ENCODE measurements around the gene TCN1.

Gene TCN1

DNA sequence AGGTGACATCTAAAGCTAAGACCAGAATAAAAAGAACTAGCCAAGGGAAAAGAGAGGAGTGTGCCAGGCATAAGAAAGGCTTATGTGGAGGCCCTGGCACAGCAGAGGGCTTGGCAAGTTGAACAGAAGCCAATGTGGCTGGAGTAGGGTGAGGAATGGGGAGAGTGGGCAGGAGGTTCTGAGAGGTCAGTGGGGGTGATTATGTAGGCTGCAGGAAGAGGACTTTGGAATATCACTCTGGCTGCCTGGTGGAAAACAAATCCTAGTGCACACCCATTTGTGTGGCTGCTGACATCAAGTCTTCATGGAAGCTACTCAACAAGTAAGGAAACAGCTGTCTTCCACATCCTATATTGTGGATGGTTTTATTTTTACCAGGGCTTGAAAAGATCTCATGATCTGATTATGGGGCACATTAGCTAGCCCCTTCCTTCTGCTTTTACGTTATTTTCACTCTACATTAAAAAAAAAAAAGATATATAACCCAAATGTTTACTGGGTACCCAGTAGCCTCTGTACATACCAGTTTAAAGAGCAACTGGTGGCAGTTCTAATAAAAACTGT, 59.2 kb downstream of the TCN1 start:
- DNase-seq (ENCODE audit: low read depth) = no peak

DNA sequence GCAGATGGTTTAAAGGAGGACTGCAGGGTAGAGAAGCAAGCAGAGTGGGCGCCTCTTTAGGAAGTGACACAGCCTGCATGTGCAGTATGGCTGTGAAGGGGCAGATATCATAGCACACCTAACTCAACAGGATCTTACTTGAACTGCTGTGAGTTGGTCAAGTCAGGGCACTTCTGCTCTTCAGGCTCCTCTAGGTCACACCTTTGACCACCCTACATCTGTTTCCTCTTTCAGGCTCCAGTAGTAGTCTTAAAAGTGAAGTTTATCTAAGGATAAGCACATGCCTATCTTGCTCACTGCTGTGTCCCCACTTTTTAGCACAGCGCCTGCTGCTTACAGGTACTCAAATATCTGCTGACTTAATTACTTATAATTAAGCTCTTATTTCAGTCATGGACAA, 62.2 kb downstream of the TCN1 start:
- DNase-seq (ENCODE audit: low read depth) = no peak

Data from stimulated activated CD8-positive, alpha-beta memory T cell treated with anti-CD3 and anti-CD28 coated beads, Interleukin-15, amount 100 ng/mL, for 1 hour (primary cell).